Psoas muscle (tissue), 8 donors: Measurements from ENCODE around the gene ARL2BP. TPM values are rescaled to one million over a fixed set of nuclear protein-coding genes. Genes with fewer than 3 reads are reported as not detected.

ENCODE experiments used
- ATAC-seq, 4 donors: fragments of 200-7000 bp; cut with Tn5 transposase; one replicate each; pipeline ENCODE4 v1.9.1; 2020; ENCODE audit warnings: moderate library complexity in 3 of 4, mild to moderate bottlenecking in 2 of 4
- DNase-seq, 2 donors: peaks; one replicate each; pipeline ENCODE4 v3.0.0-alpha.2; 2020
- H3K27ac ChIP-seq: fragments of 200-600 bp; one replicate; pipeline ENCODE4 v1.8.0; 2022
- H3K27me3 ChIP-seq, 3 donors: fragments of 200-600 bp in 1 of 3; one replicate each; pipeline versions ENCODE4 v1.6.1 to v1.8.0; 2013 to 2022; ENCODE audit warnings: low read length in 2 of 3, mild to moderate bottlenecking in 2 of 3, moderate library complexity in 1 of 3; ENCODE audit not compliant: insufficient read depth in 3 of 3
- H3K36me3 ChIP-seq, 2 donors: fragments of 200-600 bp in 1 of 2; one replicate each; pipeline versions ENCODE4 v1.6.1 to v1.8.0; 2013 to 2022; ENCODE audit warnings: low read depth in 1 of 2, mild to moderate bottlenecking in 1 of 2, moderate library complexity in 1 of 2; ENCODE audit not compliant: insufficient read depth in 1 of 2
- H3K4me1 ChIP-seq: fragments of 200-600 bp; one replicate; pipeline ENCODE4 v1.8.0; 2022
- H3K4me3 ChIP-seq: fragments of 200-600 bp; one replicate; pipeline ENCODE4 v1.8.0; 2022; ENCODE audit warnings: mild to moderate bottlenecking
- H3K9me3 ChIP-seq: fragments of 200-600 bp; one replicate; pipeline ENCODE4 v1.8.0; 2022
- WGBS, 3 donors: extraction: QIAGEN DNeasy Blood & Tissue Kit; methylation state at CpG; one replicate each; pipeline versions ENCODE4 v1.1.6 to v1.1.7; 2013; 5-methylcytosine and 5-hydroxymethylcytosine counted together
- intact Hi-C, 2 donors: fragments of 100-400 bp; cut with DNase I; formaldehyde crosslinking; loops; one replicate each; pipeline versions ENCODE4 v1.11.0 to v1.14.2; 2022
- polyA plus RNA-seq, 3 donors: library from polyadenylated mRNA; stranded (reverse); fragments of 200-250 nt; gene quantifications; one replicate each; pipeline ENCODE4 v1.2.3, GENCODE V29; 2013
- total RNA-seq, 4 donors: library from RNA; stranded (reverse); fragmentation: NEBNext Ultra II Directional in 2 of 4; extraction: Animal tissue kit (Norgen Biotek cat#: 25700) in 2 of 4; gene quantifications; one replicate each; pipeline versions ENCODE4 v1.2.1 to v1.2.4, GENCODE V29; 2021 to 2023
- TF ChIP-seq, protein P1 (sequence below): fragments of 200-600 bp; IDR thresholded peaks from one replicate; pipeline ENCODE4 v1.8.0; 2022; ENCODE audit warnings: antibody characterized with exemption
- donor health status: healthy with polysubstance abuse.
- donor health status: DM: no; HTN: no; CAD: no; lungs with moderate emphysema.
- donor health status: Bipolar disorder and iron deficiency.
- donor health status: healthy.
- donor health status: DM: yes; HTN: yes; CAD: no.
- donor health status: DM: no; HTN: no; CAD: no.
- donor health status: DM: no; HTN: no; CAD: no.
- donor health status: DM: yes; HTN: yes; CAD: no.

Gene ARL2BP
- total and polyA plus RNA-seq, 7 donors = 25.2 to 88.3 (median 39.9) TPM

DNA sequence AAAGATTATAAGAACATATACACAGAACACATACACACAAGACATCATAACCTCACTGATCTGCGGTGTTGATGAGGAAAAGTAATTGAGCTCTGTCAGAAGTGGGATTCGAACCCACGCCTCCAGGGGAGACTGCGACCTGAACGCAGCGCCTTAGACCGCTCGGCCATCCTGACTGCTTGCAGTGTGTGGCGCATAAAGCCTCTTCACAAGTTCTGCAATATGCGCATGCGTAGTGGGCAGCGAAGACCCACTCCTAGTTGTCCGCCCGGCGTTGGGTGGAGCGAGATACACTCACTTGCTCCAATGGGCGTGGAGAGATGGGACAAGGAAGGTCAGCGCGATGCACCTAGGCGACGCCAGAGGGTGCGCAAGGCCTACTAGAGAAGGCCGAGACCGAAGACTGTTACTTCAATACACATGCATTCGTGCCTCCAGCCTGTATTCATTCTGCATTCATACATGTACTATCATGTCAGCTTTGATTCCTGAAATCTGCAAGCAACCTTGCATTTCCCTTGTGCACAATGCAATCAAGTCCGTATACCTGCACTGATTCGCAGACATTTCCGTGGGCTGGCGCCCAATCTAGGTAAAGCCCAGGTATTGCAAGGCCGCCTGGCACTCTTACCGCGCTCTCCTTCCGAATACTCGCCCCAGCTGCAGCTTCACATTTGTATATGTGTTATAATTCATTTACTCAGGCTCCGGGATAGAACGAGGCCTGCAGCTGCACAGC, 55.5 kb downstream of the ARL2BP start:
- Histone ChIP-seq H3K9me3 (no peaks in the 10 kb centered on the region), H3K27me3 (no peaks in the 10 kb centered on the region), H3K4me1 (peaks cover 15% of the 10 kb centered on the region), H3K27ac (peak overlapping the region; percentile 84), H3K4me3 (peak overlapping the region; percentile 62), H3K36me3 (no peaks in the 10 kb centered on the region)
- 4% methylated on average over 36 of the region's 36 CpGs for WGBS, 3 donors
- intact Hi-C loops = loop anchor here (1.0 to 5.0 kb wide), 4 partner anchors 117 to 222 kb away; no protein-coding TSS in a partner anchor
- DNase-seq (peak; percentile 98 to 99), ATAC-seq (peak; percentile 94 to 95 (median 94))
- TF ChIP-seq, protein P1, sequence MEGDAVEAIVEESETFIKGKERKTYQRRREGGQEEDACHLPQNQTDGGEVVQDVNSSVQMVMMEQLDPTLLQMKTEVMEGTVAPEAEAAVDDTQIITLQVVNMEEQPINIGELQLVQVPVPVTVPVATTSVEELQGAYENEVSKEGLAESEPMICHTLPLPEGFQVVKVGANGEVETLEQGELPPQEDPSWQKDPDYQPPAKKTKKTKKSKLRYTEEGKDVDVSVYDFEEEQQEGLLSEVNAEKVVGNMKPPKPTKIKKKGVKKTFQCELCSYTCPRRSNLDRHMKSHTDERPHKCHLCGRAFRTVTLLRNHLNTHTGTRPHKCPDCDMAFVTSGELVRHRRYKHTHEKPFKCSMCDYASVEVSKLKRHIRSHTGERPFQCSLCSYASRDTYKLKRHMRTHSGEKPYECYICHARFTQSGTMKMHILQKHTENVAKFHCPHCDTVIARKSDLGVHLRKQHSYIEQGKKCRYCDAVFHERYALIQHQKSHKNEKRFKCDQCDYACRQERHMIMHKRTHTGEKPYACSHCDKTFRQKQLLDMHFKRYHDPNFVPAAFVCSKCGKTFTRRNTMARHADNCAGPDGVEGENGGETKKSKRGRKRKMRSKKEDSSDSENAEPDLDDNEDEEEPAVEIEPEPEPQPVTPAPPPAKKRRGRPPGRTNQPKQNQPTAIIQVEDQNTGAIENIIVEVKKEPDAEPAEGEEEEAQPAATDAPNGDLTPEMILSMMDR = peak; percentile 96

- Histone ChIP-seq H3K27me3 (no peaks in the 10 kb centered on the region), H3K4me3 (peak overlapping the region; percentile 62), H3K36me3 (no peaks in the 10 kb centered on the region), H3K9me3 (no peaks in the 10 kb centered on the region), H3K4me1 (peaks cover 15% of the 10 kb centered on the region), H3K27ac (peak overlapping the region; percentile 27)
- WGBS, 3 donors = 45 to 47% (median 46%) methylated on average over 19 of the region's 19 CpGs
- intact Hi-C loops = loop anchor here (1.0 to 5.0 kb wide), 4 partner anchors 116 to 221 kb away; no protein-coding TSS in a partner anchor
- TF ChIP-seq, protein P1 = no peak
- DNase-seq (peak in 1 of 2 donors; percentile 56), ATAC-seq (no peak)
These were observed 56.2 kb downstream of the ARL2BP start for GRCh38 chr16:57301126-57301817.

Other genes with a start within 250 kb of the ARL2BP start
- gene CPNE2, start 152.7 kb upstream of the ARL2BP start, total RNA-seq = 10 to 100 TPM in 2 of 4 donors, 1 to 10 TPM in 2; 8.1 to 12.4 (median 10.5) TPM
- 10 to 100 TPM; 15.1 to 16.9 (median 16.2) TPM for gene CPNE2, start 152.7 kb upstream of the ARL2BP start, polyA plus RNA-seq
- 10 to 100 TPM; 47.9 to 60.4 (median 50.2) TPM for gene PSME3IP1, start 59.2 kb upstream of the ARL2BP start, total RNA-seq
- 10 to 100 TPM; 37.1 to 61.9 (median 47.6) TPM for gene PSME3IP1, start 59.2 kb upstream of the ARL2BP start, polyA plus RNA-seq
- gene RSPRY1, start 58.9 kb upstream of the ARL2BP start, total RNA-seq = 10 to 100 TPM; 14.6 to 19.5 (median 16.7) TPM
- gene RSPRY1, start 58.9 kb upstream of the ARL2BP start, polyA plus RNA-seq = 10 to 100 TPM in 2 of 3 donors, 1 to 10 TPM in 1; 7.1 to 18.2 (median 11.0) TPM
- 1 to 10 TPM in 3 of 4 donors, under 1 TPM in 1; 0.39 to 2.4 (median 1.4) TPM for gene PLLP, start 39.4 kb downstream of the ARL2BP start, total RNA-seq
- gene PLLP, start 39.4 kb downstream of the ARL2BP start, polyA plus RNA-seq = 1 to 10 TPM; 2.0 to 3.1 (median 2.7) TPM
- under 1 TPM in 1 of 4 donors, not detected in 3; 0.12 TPM for gene CCL22, start 113.5 kb downstream of the ARL2BP start, total RNA-seq
- gene CCL22, start 113.5 kb downstream of the ARL2BP start, polyA plus RNA-seq = under 1 TPM in 1 of 3 donors, not detected in 2; 0.04 TPM
- gene CX3CL1, start 127.2 kb downstream of the ARL2BP start, total RNA-seq = 10 to 100 TPM in 2 of 4 donors, 1 to 10 TPM in 2; 3.8 to 13.5 (median 9.1) TPM
- gene CX3CL1, start 127.2 kb downstream of the ARL2BP start, polyA plus RNA-seq = 1 to 10 TPM; 3.3 to 6.2 (median 4.5) TPM
- gene CCL17, start 159.5 kb downstream of the ARL2BP start, total RNA-seq = not detected
- under 1 TPM in 1 of 3 donors, not detected in 2; 0.20 TPM for gene CCL17, start 159.5 kb downstream of the ARL2BP start, polyA plus RNA-seq
- 10 to 100 TPM; 31.8 to 78.3 (median 50.8) TPM for gene CIAPIN1, start 202.1 kb downstream of the ARL2BP start, total RNA-seq
- 10 to 100 TPM; 41.7 to 76.6 (median 59.7) TPM for gene CIAPIN1, start 202.1 kb downstream of the ARL2BP start, polyA plus RNA-seq
- 100 to 1,000 TPM; 131 to 184 (median 152) TPM for gene COQ9, start 202.2 kb downstream of the ARL2BP start, total RNA-seq
- gene COQ9, start 202.2 kb downstream of the ARL2BP start, polyA plus RNA-seq = 100 to 1,000 TPM in 2 of 3 donors, 10 to 100 TPM in 1; 85.0 to 169 (median 149) TPM
- gene POLR2C, start 217.4 kb downstream of the ARL2BP start, total RNA-seq = 10 to 100 TPM; 48.7 to 60.1 (median 53.1) TPM
- 10 to 100 TPM; 45.1 to 97.1 (median 61.7) TPM for gene POLR2C, start 217.4 kb downstream of the ARL2BP start, polyA plus RNA-seq
- gene DOK4, start 241.2 kb downstream of the ARL2BP start, total RNA-seq = 1 to 10 TPM; 1.5 to 4.3 (median 2.4) TPM
- gene DOK4, start 241.2 kb downstream of the ARL2BP start, polyA plus RNA-seq = 1 to 10 TPM; 1.3 to 2.2 (median 1.5) TPM